ENCODE data around the gene SLC16A10. TPM values are rescaled to one million over a fixed set of nuclear protein-coding genes. Genes with fewer than 3 reads are reported as not detected.

Gene SLC16A10
- total RNA-seq, 1 donor from 2014 or later, result 4.8 TPM

- peaks cover 16% of the 10 kb centered on the region for H3K9me3 Mint-ChIP-seq
- Histone ChIP-seq H3K27me3 (no peaks in the 10 kb centered on the region), H4K20me1 (ENCODE audit: low read depth) (no peaks in the 10 kb centered on the region), H3K79me2 (ENCODE audit: low read depth) (no peaks in the 10 kb centered on the region), H3K4me2 (no peak overlapping the region), H3K9me3 (ENCODE audit: low read depth) (peaks cover 1% of the 10 kb centered on the region), H3K27ac (no peak overlapping the region), H3K36me3 (no peaks in the 10 kb centered on the region), H3K9ac (no peak overlapping the region), H2AFZ (replicated peaks) (no peak overlapping the region), H3K4me1 (no peaks in the 10 kb centered on the region), H3F3A (ENCODE audit: low read depth) (no peaks in the 10 kb centered on the region), H3K4me3 (no peak overlapping the region)
- peaks cover 2% of the 10 kb centered on the region for H3K4me1 Mint-ChIP-seq
- H3K27me3 Mint-ChIP-seq (ENCODE audit: insufficient read depth, low read depth), result peaks cover 6% of the 10 kb centered on the region
- DNase-seq (ENCODE audit: low spot score), result no peak
- H3K27ac Mint-ChIP-seq, result no peak overlapping the region
- TF ChIP-seq, protein P1, sequence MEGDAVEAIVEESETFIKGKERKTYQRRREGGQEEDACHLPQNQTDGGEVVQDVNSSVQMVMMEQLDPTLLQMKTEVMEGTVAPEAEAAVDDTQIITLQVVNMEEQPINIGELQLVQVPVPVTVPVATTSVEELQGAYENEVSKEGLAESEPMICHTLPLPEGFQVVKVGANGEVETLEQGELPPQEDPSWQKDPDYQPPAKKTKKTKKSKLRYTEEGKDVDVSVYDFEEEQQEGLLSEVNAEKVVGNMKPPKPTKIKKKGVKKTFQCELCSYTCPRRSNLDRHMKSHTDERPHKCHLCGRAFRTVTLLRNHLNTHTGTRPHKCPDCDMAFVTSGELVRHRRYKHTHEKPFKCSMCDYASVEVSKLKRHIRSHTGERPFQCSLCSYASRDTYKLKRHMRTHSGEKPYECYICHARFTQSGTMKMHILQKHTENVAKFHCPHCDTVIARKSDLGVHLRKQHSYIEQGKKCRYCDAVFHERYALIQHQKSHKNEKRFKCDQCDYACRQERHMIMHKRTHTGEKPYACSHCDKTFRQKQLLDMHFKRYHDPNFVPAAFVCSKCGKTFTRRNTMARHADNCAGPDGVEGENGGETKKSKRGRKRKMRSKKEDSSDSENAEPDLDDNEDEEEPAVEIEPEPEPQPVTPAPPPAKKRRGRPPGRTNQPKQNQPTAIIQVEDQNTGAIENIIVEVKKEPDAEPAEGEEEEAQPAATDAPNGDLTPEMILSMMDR (IDR thresholded peaks at IDR 0.05), result no peak
- no peak for TF ChIP-seq EZH2 (IDR thresholded peaks at IDR 0.05)
- no peak for TF ChIP-seq EZH2phosphoT487 (IDR thresholded peaks at IDR 0.05)
- no peaks in the 10 kb centered on the region for H3K36me3 Mint-ChIP-seq
- no peak overlapping the region for H3K4me3 Mint-ChIP-seq
Measured at GRCh38 chr6:111068109-111068865, 19.0 kb upstream of the SLC16A10 start.

DNA sequence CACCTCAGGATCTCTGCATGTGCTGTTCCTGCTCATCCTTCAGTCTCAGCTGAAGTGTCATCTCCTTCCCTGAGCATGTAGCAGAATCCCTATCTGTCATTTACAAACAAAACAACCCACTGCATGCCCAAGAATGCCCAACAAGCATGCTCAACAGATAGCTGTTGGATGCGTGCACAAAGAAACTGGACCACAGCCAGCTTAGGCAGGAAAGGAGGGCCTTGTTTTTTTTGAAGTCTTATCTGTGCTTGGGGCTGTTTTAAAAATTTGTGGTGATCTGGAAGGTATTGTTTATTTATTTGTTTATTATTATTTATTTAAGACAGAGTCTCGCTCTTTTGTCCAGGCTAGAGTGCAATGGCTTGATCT is 18.5 kb upstream of the SLC16A10 start:
- peaks cover 5% of the 10 kb centered on the region for H3K27me3 Mint-ChIP-seq (ENCODE audit: insufficient read depth, low read depth)
- Histone ChIP-seq H3K36me3 (no peaks in the 10 kb centered on the region), H3K79me2 (ENCODE audit: low read depth) (no peaks in the 10 kb centered on the region), H3K4me1 (no peaks in the 10 kb centered on the region), H3K9ac (no peak overlapping the region), H3F3A (ENCODE audit: low read depth) (no peaks in the 10 kb centered on the region), H3K9me3 (ENCODE audit: low read depth) (no peaks in the 10 kb centered on the region), H3K27ac (no peak overlapping the region), H3K27me3 (peaks cover 4% of the 10 kb centered on the region), H2AFZ (replicated peaks) (no peak overlapping the region), H3K4me2 (no peak overlapping the region), H3K4me3 (no peak overlapping the region), H4K20me1 (ENCODE audit: low read depth) (no peaks in the 10 kb centered on the region)
- no peaks in the 10 kb centered on the region for H3K36me3 Mint-ChIP-seq
- no peak overlapping the region for H3K4me3 Mint-ChIP-seq
- TF ChIP-seq, protein P1 (IDR thresholded peaks at IDR 0.05), result no peak
- TF ChIP-seq EZH2 (IDR thresholded peaks at IDR 0.05), result no peak
- no peak for TF ChIP-seq EZH2phosphoT487 (IDR thresholded peaks at IDR 0.05)
- H3K9me3 Mint-ChIP-seq, result peaks cover 10% of the 10 kb centered on the region
- H3K27ac Mint-ChIP-seq, result no peak overlapping the region
- peaks cover 2% of the 10 kb centered on the region for H3K4me1 Mint-ChIP-seq
- DNase-seq (ENCODE audit: low spot score), result no peak

GRCh38 chr6:111069382-111070104 is 17.8 kb upstream of the SLC16A10 start:
- Mint-ChIP-seq H3K4me3 (no peak overlapping the region), H3K27me3 (ENCODE audit: insufficient read depth, low read depth) (peaks cover 5% of the 10 kb centered on the region), H3K4me1 (peaks cover 2% of the 10 kb centered on the region), H3K27ac (no peak overlapping the region), H3K9me3 (peaks cover 3% of the 10 kb centered on the region), H3K36me3 (no peaks in the 10 kb centered on the region)
- Histone ChIP-seq H3K79me2 (ENCODE audit: low read depth) (no peaks in the 10 kb centered on the region), H3K9ac (no peak overlapping the region), H3K4me1 (no peaks in the 10 kb centered on the region), H3F3A (ENCODE audit: low read depth) (no peaks in the 10 kb centered on the region), H3K27me3 (peaks cover 4% of the 10 kb centered on the region), H3K4me3 (no peak overlapping the region), H4K20me1 (ENCODE audit: low read depth) (no peaks in the 10 kb centered on the region), H3K9me3 (ENCODE audit: low read depth) (no peaks in the 10 kb centered on the region), H3K4me2 (no peak overlapping the region), H2AFZ (replicated peaks) (no peak overlapping the region), H3K27ac (no peak overlapping the region), H3K36me3 (no peaks in the 10 kb centered on the region)
- TF ChIP-seq EZH2 (IDR thresholded peaks at IDR 0.05), result no peak
- TF ChIP-seq, protein P1 (IDR thresholded peaks at IDR 0.05), result no peak
- no peak for TF ChIP-seq EZH2phosphoT487 (IDR thresholded peaks at IDR 0.05)
- no peak for DNase-seq (ENCODE audit: low spot score)
